Parathyroid adenoma (tissue), 2 donors: Measurements from ENCODE around the gene ELMOD2.

Experiments used
- H2AFZ ChIP-seq: fragments of 300-600 bp; sonication (generic); one replicate; pipeline ENCODE4 v1.7.0; 2017; ENCODE audit warnings: antibody characterized with exemption, mild to moderate bottlenecking
- H3K27ac ChIP-seq: fragments of 300-600 bp; sonication (generic); one replicate; pipeline ENCODE4 v1.7.0; 2017
- H3K27me3 ChIP-seq: fragments of 300-600 bp; sonication (generic); one replicate; pipeline ENCODE4 v1.7.0; 2017; ENCODE audit warnings: low read length; ENCODE audit not compliant: control insufficient read depth, insufficient read depth
- H3K36me3 ChIP-seq: fragments of 300-600 bp; sonication (generic); one replicate; pipeline ENCODE4 v1.7.0; 2017; ENCODE audit warnings: low read length; ENCODE audit not compliant: control insufficient read depth, insufficient read depth
- H3K4me1 ChIP-seq: fragments of 300-600 bp; sonication (generic); one replicate; pipeline ENCODE4 v1.7.0; 2017; ENCODE audit warnings: control low read depth
- H3K4me2 ChIP-seq: fragments of 300-600 bp; sonication (generic); one replicate; pipeline ENCODE4 v1.7.0; 2017; ENCODE audit warnings: low read length
- H3K4me3 ChIP-seq: fragments of 300-600 bp; sonication (generic); one replicate; pipeline ENCODE4 v1.7.0; 2017; ENCODE audit warnings: low read depth, low read length
- H3K79me2 ChIP-seq: fragments of 300-600 bp; sonication (generic); one replicate; pipeline ENCODE4 v1.7.0; 2017; ENCODE audit warnings: control low read depth
- H3K9ac ChIP-seq: fragments of 300-600 bp; sonication (generic); one replicate; pipeline ENCODE4 v1.7.0; 2017; ENCODE audit warnings: mild to moderate bottlenecking
- H3K9me3 ChIP-seq: fragments of 300-600 bp; sonication (generic); one replicate; pipeline ENCODE4 v1.7.0; 2017; ENCODE audit warnings: low read length; ENCODE audit not compliant: control insufficient read depth
- TF ChIP-seq, protein P1 (sequence below): fragments of 300-600 bp; sonication (generic); IDR thresholded peaks from one replicate; pipeline ENCODE4 v1.7.0; 2017; ENCODE audit warnings: antibody characterized with exemption, mild to moderate bottlenecking
- donor health status: primary hyperparathyroidism.

The ELMOD2 gene, protein sequence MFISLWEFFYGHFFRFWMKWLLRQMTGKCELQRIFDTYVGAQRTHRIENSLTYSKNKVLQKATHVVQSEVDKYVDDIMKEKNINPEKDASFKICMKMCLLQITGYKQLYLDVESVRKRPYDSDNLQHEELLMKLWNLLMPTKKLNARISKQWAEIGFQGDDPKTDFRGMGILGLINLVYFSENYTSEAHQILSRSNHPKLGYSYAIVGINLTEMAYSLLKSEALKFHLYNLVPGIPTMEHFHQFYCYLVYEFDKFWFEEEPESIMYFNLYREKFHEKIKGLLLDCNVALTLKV

DNA sequence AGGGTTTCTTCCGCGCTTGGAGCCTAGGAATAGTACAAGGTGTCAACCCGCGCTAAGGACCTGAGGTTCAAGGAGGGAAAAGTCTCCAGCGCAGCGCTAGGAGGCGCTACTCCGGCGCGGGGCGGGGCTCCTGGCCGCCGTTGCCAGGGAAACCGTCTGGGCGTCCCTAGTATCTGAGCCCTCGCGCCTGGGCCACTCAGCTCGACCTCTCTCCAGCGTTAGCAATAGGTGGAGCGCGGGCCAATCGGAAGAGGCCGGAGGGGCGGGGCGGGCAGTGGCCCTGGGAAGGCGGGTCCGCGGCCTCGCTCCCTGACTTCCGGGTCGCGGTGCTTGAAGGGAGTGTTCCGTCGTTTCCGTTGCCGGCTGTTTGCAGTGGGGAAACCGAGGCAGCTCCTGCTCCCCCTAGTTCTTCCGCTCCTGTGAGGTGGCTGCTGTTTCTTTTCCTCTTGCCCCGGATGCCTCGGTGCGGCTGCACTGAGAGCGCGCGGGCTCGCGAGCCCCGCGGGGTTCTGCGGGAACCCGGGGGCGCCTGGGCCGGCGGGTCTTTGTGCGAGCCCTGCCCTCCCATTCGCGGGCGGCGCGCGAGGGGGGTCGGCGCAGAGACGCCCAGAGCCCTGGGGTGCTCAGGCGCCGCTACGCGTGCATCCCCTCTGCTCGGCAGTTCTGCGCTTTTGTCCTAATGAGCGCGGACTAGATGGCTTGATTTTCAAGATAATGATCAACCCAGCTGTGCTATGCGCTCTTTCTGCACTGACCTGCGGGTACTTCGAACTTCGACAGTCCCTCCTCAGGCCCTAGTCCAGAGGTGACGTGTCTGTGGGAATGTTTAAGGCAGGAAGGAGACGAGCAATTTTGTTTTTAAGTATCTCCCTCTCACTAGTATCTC lies at the start of gene ELMOD2:
ELMOD2 (plus strand) TSS at position 312 of the 886 bp plus-strand sequence. CDS start 1,261 bp downstream, outside the sequence.
- no peaks in the 10 kb centered on the region for H3K36me3 ChIP-seq
- H3K27ac ChIP-seq = peak within 1 kb of the TSS; percentile 69
- H3K4me2 ChIP-seq = peak within 1 kb of the TSS; percentile 87
- no peak within 1 kb of the TSS for H3K9ac ChIP-seq
- peak within 1 kb of the TSS; percentile 72 for H3K4me3 ChIP-seq
- no peaks in the 10 kb centered on the region for H3K9me3 ChIP-seq
- H2AFZ ChIP-seq = peak within 1 kb of the TSS; percentile 93
- peaks cover 2% of the 10 kb centered on the region for H3K4me1 ChIP-seq
- H3K27me3 ChIP-seq = no peaks in the 10 kb centered on the region
- TF ChIP-seq, protein P1, sequence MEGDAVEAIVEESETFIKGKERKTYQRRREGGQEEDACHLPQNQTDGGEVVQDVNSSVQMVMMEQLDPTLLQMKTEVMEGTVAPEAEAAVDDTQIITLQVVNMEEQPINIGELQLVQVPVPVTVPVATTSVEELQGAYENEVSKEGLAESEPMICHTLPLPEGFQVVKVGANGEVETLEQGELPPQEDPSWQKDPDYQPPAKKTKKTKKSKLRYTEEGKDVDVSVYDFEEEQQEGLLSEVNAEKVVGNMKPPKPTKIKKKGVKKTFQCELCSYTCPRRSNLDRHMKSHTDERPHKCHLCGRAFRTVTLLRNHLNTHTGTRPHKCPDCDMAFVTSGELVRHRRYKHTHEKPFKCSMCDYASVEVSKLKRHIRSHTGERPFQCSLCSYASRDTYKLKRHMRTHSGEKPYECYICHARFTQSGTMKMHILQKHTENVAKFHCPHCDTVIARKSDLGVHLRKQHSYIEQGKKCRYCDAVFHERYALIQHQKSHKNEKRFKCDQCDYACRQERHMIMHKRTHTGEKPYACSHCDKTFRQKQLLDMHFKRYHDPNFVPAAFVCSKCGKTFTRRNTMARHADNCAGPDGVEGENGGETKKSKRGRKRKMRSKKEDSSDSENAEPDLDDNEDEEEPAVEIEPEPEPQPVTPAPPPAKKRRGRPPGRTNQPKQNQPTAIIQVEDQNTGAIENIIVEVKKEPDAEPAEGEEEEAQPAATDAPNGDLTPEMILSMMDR = peak; percentile 89
- no peaks in the 10 kb centered on the region for H3K79me2 ChIP-seq

DNA sequence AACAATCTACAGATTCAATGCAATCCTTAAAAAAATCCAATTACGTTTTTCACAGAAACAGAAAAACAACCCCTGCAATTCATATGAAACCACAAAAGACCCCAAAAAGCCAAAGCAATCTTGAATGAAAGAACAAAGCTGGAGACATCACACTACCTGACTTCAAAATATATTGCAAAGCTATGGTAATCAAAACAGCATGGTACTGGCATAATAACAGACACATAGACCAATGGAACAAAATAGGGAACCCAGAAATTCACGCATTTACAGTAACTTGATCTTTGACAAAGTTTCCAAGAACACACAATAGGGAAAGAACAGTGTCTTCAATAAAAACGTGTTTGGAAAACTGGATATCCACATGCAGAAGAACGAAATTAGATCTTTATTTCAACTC lies 40.5 kb upstream of the ELMOD2 start:
- TF ChIP-seq, protein P1 = no peak
- Histone ChIP-seq H3K4me1 (no peaks in the 10 kb centered on the region), H2AFZ (no peak overlapping the region), H3K27ac (no peak overlapping the region), H3K9me3 (no peaks in the 10 kb centered on the region), H3K36me3 (no peaks in the 10 kb centered on the region), H3K4me2 (no peak overlapping the region), H3K9ac (no peak overlapping the region), H3K79me2 (no peaks in the 10 kb centered on the region), H3K27me3 (no peaks in the 10 kb centered on the region), H3K4me3 (no peak overlapping the region)

DNA sequence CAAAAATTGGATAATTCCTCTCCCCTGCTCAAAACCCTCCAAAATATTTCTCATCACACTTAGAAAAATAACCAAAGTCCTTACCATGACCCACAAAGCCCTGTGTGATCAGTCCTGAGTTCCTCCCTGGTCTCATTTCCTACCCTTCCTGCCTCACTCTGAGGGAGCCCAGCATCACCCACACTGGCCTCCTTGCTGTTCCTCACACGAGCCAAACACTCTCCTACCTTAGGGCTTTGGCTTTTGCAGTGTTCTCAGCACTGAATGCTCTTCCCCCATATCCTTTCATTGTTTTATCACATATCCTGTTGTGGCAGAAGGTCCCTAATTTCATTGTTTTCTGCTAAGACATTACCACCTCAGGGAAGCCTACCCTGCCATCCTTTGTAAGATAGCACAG lies 38.0 kb upstream of the ELMOD2 start:
- Histone ChIP-seq H3K4me2 (no peak overlapping the region), H3K4me3 (no peak overlapping the region), H3K9me3 (no peaks in the 10 kb centered on the region), H3K36me3 (no peaks in the 10 kb centered on the region), H3K4me1 (no peaks in the 10 kb centered on the region), H3K79me2 (no peaks in the 10 kb centered on the region), H2AFZ (no peak overlapping the region), H3K9ac (no peak overlapping the region), H3K27ac (no peak overlapping the region), H3K27me3 (no peaks in the 10 kb centered on the region)
- TF ChIP-seq, protein P1 = no peak

DNA sequence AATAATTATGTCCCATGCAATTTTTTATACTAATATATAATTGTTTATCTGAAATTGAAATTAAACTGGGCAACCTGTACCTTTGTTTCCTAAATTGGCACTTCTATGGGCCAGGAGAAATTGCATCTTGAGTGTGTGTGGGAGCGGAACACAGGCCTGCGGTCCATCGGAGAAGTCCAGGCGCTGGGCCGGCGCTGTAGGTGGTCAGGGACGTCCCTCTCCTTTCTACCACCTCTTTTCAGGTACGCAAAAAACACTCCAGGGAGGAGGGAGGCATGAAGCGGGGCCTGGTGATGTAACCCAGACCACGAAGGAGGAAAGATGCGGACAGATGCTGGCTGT lies 26.6 kb upstream of the ELMOD2 start:
- Histone ChIP-seq H3K36me3 (no peaks in the 10 kb centered on the region), H3K4me1 (no peaks in the 10 kb centered on the region), H2AFZ (no peak overlapping the region), H3K9me3 (no peaks in the 10 kb centered on the region), H3K4me2 (peak overlapping the region; percentile 57), H3K79me2 (no peaks in the 10 kb centered on the region), H3K4me3 (no peak overlapping the region), H3K27ac (no peak overlapping the region), H3K27me3 (no peaks in the 10 kb centered on the region), H3K9ac (no peak overlapping the region)
- TF ChIP-seq, protein P1 = no peak
